Fibroblast of villous mesenchyme (primary cell): ENCODE results near the gene WDR74. TPM values are rescaled to one million over a fixed set of nuclear protein-coding genes. Genes with fewer than 3 reads are reported as not detected.
A peak's percentile ranks its signal among the peaks of the same experiment; 100 is the strongest.

Source experiments
- DNase-seq: peaks from one replicate; pipeline ENCODE4 v3.0.0-alpha.2; 2010; ENCODE audit warnings: low read depth
- H3K4me3 ChIP-seq: 2 replicates; pipeline ENCODE4 v1.5.1; 2011; ENCODE audit warnings: low read depth, mild to moderate bottlenecking, low read length
- total RNA-seq: library from RNA; depleted of rRNA; stranded (reverse); fragments of >200 nt; gene quantifications from 2 replicates; pipeline ENCODE4 v1.2.3, GENCODE V29; 2012
- TF ChIP-seq, protein P1 (sequence below): IDR thresholded peaks from 2 replicates; pipeline ENCODE4 v1.5.1; 2012; ENCODE audit warnings: low read depth, mild to moderate bottlenecking, low read length; ENCODE audit not compliant: insufficient read depth

WDR74 gene
- total RNA-seq, 1 donor = 39.7 TPM

DNA sequence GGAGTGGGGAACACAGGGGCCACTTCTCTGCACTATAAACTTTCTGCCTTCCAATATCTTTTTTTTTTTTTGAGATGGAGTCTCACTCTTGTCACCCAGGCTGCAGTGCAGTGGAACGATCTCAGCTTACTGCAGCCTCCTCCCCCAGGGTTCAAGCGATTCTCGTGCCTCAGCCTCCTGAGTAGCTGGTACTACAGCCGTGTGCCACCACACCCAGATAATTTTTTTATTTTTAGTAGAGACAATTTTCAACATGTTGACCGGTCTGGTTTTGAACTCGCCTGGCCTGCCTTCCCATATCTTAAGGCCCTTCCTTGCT is 43.0 kb upstream of the WDR74 start:
- no peak for DNase-seq
- TF ChIP-seq, protein P1, sequence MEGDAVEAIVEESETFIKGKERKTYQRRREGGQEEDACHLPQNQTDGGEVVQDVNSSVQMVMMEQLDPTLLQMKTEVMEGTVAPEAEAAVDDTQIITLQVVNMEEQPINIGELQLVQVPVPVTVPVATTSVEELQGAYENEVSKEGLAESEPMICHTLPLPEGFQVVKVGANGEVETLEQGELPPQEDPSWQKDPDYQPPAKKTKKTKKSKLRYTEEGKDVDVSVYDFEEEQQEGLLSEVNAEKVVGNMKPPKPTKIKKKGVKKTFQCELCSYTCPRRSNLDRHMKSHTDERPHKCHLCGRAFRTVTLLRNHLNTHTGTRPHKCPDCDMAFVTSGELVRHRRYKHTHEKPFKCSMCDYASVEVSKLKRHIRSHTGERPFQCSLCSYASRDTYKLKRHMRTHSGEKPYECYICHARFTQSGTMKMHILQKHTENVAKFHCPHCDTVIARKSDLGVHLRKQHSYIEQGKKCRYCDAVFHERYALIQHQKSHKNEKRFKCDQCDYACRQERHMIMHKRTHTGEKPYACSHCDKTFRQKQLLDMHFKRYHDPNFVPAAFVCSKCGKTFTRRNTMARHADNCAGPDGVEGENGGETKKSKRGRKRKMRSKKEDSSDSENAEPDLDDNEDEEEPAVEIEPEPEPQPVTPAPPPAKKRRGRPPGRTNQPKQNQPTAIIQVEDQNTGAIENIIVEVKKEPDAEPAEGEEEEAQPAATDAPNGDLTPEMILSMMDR = no peak
- H3K4me3 ChIP-seq = peak overlapping the region; percentile 93

DNA sequence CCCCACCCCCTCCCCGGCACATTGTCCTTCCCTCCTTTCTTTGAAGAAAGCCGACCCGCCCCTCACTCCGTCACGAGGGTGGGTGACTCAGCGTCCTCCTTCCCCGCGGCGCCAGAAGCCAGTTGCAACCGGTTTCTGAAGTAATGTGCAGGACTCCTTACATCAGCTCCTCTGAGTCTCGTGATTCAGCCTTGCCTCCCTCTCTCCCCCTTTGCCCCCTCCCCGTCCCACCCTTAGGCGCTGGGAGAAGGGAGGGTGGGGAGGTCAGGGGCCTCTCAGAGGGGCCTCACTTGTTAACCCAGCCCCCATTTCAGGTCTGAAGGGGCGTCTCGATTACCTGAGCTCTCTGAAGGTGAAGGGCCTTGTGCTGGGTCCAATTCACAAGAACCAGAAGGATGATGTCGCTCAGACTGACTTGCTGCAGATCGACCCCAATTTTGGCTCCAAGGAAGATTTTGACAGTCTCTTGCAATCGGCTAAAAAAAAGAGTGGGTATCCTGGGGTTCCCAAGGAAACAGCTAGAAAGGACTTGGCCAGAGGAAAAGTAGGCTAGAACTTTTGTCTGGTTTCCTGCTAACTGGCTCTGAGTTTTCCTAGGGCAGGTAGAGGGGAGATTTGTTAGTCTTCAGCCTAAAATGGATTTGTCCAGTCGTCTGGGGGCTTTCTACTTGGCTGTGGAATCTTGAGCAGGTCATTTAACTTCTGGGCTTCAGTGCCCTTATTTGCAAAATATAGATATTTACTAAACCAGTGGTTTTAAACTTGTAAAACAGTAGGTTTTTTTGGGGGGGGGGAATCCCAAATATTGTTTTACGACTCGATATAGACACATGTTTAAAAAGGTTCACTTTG is 42.4 kb upstream of the WDR74 start:
- DNase-seq = peak; percentile 99
- TF ChIP-seq, protein P1 = no peak
- H3K4me3 ChIP-seq = peak overlapping the region; percentile 93

DNA sequence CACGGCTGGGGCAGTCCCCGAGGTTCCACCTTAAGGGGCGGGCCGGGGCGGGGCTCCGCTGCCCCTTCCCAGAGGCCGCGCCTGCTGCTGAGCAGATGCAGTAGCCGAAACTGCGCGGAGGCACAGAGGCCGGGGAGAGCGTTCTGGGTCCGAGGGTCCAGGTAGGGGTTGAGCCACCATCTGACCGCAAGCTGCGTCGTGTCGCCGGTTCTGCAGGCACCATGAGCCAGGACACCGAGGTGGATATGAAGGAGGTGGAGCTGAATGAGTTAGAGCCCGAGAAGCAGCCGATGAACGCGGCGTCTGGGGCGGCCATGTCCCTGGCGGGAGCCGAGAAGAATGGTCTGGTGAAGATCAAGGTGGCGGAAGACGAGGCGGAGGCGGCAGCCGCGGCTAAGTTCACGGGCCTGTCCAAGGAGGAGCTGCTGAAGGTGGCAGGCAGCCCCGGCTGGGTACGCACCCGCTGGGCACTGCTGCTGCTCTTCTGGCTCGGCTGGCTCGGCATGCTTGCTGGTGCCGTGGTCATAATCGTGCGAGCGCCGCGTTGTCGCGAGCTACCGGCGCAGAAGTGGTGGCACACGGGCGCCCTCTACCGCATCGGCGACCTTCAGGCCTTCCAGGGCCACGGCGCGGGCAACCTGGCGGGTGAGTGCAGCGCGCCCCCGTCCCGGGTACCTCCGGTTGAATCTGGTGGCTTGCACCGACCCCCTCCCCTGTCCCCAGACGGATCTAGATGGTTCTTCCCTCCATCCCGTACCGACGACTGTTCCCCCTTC is 41.6 kb upstream of the WDR74 start, which contains the start of gene SLC3A2:
Gene SLC3A2 (plus strand): TSS at position 94 of the 776 bp plus-strand sequence. CDS start 128 bp downstream, at position 222.
- TF ChIP-seq, protein P1 = peak; percentile 36
- H3K4me3 ChIP-seq = peak within 1 kb of the TSS; percentile 93
- peak; percentile 89 for DNase-seq

DNA sequence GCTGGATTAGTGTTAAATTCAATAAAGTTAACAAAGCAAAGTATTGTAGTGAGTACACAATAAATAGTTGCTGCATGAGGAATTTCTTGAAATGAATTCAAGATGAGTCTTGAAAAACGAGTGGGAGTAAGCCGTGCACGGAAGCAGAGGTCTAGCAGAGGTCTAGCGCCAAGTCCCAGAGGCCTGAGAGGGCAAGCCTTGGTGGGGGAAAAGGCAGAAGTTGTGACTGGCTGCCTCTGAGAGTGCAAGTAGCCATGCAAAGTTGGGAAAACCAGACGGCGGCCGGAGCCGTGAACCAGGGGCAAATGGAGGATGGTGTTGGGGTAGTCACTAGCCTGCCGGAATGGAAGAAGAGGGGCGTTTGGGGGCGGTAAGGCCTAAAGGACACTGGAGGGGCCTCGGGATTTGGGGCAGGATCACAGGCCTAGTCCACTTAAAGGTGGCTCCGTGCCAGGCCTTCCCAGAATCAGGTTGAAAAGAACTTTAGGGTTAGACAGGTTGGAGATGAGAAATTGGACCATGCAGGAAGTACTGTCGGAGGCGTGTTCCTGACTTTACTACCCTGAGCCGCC is 40.9 kb upstream of the WDR74 start:
- TF ChIP-seq, protein P1 = no peak
- peak overlapping the region; percentile 93 for H3K4me3 ChIP-seq
- DNase-seq = peak; percentile 67

DNA sequence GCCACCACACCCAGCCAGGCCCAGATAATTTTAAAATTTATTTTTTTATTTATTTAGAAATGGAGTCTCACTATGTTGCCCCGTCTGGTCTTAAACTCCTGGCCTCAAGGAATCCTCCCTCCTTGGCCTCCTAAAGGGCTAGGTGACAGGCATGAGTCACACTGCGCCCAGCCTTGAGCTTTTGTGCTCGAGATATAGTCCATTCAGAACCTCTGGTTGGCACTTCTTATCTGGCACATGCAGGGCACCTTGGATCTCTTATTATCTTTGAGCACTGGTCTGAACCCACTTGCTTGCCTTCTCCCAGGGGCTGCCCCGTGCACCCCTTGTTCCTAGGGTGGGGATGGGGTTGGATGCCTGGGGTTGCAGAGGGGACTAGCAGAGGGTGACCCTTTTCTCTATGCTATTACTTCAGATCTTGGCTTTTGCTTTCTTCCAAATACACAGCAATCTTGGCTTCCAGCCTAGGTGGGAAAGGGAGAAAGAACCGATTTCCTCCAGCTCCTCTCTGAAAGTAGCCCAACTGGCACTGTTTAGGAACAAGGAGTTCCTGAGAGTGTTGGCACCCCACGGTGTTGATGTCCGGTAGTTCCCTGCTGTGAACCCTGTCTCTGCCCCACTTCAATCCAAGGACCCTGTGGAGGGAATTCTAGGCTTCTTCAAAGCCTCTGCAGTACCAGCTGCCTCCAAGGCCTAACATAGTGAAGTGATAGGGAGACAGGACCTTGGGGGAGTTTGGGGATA is 40.0 kb upstream of the WDR74 start:
- TF ChIP-seq, protein P1 = no peak
- DNase-seq = no peak
- peak overlapping the region; percentile 93 for H3K4me3 ChIP-seq

DNA sequence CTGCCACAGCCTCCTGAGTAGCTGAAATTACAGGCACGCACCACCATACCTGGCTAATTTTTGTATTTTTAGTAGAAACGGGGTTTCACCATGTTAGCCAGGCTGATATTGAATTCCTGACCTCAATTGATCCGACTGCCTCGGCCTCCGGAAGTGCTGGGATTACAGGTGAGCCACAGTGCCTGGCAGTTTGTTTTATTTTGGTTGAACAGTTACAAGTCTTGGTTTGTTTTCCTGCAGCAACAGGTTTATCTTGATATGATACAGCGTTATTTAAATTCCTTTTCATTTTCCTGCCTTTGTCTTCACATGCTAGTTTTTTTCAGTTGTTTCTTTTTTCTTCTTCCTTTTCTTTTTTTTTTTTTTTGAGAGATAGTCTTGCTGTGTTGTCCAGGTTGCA is 37.3 kb upstream of the WDR74 start:
- no peak overlapping the region for H3K4me3 ChIP-seq
- TF ChIP-seq, protein P1 = no peak
- DNase-seq = no peak
